HEK293 (cell line): Measurements from ENCODE around the gene FAM221B.

Experiments used
- BCL11A ChIP-seq: fragments of 450-650 bp; formaldehyde crosslinking; IDR thresholded peaks from 2 replicates; pipeline ENCODE4 v1.5.1; 2016; ENCODE audit warnings: low read depth, missing biosample characterization, missing genetic modification characterization
- GLIS2 ChIP-seq: fragments of 450-650 bp; formaldehyde crosslinking; IDR thresholded peaks from 2 replicates; pipeline ENCODE4 v1.5.1; 2016; ENCODE audit warnings: missing biosample characterization, missing genetic modification characterization
- HOXA7 ChIP-seq: sonication (generic); formaldehyde crosslinking; IDR thresholded peaks from 2 replicates; pipeline ENCODE4 v1.8.1; 2022; ENCODE audit warnings: missing genetic modification reagents, borderline replicate concordance
- ZFP41 ChIP-seq: fragments of 450-650 bp; formaldehyde crosslinking; IDR thresholded peaks from 2 replicates; pipeline ENCODE4 v1.5.1; 2016; ENCODE audit warnings: missing biosample characterization, missing genetic modification characterization, borderline replicate concordance
- TF ChIP-seq, protein P1 (sequence below): fragments of 450-650 bp; formaldehyde crosslinking; IDR thresholded peaks from 2 replicates; pipeline ENCODE4 v1.5.1; 2016; ENCODE audit warnings: missing biosample characterization, missing genetic modification characterization
- TF ChIP-seq, protein P2 (sequence below): fragments of 450-650 bp; formaldehyde crosslinking; IDR thresholded peaks from 2 replicates; pipeline ENCODE4 v1.5.1; 2016; ENCODE audit warnings: missing biosample characterization, missing genetic modification characterization

DNA sequence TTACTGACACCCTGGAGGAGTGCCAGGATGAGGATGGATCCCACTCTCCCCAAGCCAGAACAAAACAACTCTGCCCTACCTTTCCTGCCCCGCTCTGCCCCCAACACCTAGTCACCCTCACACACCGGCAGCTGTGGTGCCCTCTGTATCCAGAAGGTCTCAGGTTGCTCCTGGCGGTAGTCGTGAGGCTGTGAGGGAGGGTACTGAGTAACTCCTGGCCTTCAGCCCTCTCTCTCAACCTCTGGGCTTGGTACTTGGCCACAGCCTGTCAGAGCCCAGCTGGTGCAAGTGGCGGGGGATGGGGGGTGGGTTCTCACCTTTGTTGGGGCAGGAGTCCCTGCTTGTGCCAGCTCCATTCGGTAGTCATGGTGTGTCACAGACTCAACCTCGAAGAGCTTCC, 18.4 kb downstream of the FAM221B start:
- no peak for TF ChIP-seq ZFP41 (tag by site-specific recombination)
- no peak for TF ChIP-seq HOXA7 (CRISPR knock-in tag)
- TF ChIP-seq, protein P1, sequence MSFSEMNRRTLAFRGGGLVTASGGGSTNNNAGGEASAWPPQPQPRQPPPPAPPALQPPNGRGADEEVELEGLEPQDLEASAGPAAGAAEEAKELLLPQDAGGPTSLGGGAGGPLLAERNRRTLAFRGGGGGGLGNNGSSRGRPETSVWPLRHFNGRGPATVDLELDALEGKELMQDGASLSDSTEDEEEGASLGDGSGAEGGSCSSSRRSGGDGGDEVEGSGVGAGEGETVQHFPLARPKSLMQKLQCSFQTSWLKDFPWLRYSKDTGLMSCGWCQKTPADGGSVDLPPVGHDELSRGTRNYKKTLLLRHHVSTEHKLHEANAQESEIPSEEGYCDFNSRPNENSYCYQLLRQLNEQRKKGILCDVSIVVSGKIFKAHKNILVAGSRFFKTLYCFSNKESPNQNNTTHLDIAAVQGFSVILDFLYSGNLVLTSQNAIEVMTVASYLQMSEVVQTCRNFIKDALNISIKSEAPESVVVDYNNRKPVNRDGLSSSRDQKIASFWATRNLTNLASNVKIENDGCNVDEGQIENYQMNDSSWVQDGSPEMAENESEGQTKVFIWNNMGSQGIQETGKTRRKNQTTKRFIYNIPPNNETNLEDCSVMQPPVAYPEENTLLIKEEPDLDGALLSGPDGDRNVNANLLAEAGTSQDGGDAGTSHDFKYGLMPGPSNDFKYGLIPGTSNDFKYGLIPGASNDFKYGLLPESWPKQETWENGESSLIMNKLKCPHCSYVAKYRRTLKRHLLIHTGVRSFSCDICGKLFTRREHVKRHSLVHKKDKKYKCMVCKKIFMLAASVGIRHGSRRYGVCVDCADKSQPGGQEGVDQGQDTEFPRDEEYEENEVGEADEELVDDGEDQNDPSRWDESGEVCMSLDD (tag by site-specific recombination), result no peak
- no peak for TF ChIP-seq BCL11A (tag by site-specific recombination)
- TF ChIP-seq, protein P2, sequence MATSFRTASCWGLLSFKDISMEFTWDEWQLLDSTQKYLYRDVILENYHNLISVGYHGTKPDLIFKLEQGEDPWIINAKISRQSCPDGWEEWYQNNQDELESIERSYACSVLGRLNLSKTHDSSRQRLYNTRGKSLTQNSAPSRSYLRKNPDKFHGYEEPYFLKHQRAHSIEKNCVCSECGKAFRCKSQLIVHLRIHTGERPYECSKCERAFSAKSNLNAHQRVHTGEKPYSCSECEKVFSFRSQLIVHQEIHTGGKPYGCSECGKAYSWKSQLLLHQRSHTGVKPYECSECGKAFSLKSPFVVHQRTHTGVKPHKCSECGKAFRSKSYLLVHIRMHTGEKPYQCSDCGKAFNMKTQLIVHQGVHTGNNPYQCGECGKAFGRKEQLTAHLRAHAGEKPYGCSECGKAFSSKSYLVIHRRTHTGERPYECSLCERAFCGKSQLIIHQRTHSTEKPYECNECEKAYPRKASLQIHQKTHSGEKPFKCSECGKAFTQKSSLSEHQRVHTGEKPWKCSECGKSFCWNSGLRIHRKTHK (tag by site-specific recombination), result no peak
- no peak for TF ChIP-seq GLIS2 (tag by site-specific recombination)
